GM06990 (cell line): ENCODE measurements around the gene MVP.

Experiments used
- DNase-seq: peaks from one replicate; pipeline ENCODE4 v3.0.0-alpha.2; 2011; ENCODE audit not compliant: insufficient read length; ENCODE audit errors: extremely low read depth
- H3K27me3 ChIP-seq: replicated peaks from 2 replicates; pipeline ENCODE4 v1.6.0; 2011; ENCODE audit warnings: low read length; ENCODE audit not compliant: control insufficient read depth, insufficient read depth
- H3K36me3 ChIP-seq: 2 replicates; pipeline ENCODE4 v1.5.1; 2011; ENCODE audit warnings: low read length; ENCODE audit not compliant: control insufficient read depth, insufficient read depth
- H3K4me3 ChIP-seq: replicated peaks from 2 replicates; pipeline ENCODE4 v1.5.1; 2011; ENCODE audit warnings: low read depth, mild to moderate bottlenecking, control low read depth, low read length
- TF ChIP-seq, protein P1 (sequence below): IDR thresholded peaks from 2 replicates; pipeline ENCODE4 v1.5.1; 2011; ENCODE audit warnings: low read length, control low read depth, mild to moderate bottlenecking, inconsistent platforms; ENCODE audit not compliant: insufficient read depth, poor library complexity, severe bottlenecking

Gene MVP

DNA sequence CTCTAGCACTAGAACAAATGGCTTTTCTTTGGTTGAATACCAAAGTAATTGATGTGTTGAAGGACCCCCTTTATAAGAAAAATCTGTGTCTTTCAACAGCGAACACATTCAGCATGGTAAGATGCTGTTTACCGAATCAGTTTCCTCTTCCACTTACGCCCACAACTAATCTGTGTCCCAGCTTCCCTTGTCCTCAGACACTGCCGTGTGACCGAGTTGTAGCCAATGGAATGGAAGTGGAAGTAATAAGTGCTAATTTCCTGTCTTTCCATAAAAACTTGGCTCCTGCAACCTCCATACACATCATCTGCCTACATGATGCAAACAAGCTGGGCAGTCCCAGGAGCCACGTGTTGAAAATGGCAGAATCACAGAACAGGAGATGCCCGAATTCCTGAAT lies 32.4 kb downstream of the MVP start:
- TF ChIP-seq, protein P1, sequence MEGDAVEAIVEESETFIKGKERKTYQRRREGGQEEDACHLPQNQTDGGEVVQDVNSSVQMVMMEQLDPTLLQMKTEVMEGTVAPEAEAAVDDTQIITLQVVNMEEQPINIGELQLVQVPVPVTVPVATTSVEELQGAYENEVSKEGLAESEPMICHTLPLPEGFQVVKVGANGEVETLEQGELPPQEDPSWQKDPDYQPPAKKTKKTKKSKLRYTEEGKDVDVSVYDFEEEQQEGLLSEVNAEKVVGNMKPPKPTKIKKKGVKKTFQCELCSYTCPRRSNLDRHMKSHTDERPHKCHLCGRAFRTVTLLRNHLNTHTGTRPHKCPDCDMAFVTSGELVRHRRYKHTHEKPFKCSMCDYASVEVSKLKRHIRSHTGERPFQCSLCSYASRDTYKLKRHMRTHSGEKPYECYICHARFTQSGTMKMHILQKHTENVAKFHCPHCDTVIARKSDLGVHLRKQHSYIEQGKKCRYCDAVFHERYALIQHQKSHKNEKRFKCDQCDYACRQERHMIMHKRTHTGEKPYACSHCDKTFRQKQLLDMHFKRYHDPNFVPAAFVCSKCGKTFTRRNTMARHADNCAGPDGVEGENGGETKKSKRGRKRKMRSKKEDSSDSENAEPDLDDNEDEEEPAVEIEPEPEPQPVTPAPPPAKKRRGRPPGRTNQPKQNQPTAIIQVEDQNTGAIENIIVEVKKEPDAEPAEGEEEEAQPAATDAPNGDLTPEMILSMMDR: no peak
- DNase-seq: no peak

DNA sequence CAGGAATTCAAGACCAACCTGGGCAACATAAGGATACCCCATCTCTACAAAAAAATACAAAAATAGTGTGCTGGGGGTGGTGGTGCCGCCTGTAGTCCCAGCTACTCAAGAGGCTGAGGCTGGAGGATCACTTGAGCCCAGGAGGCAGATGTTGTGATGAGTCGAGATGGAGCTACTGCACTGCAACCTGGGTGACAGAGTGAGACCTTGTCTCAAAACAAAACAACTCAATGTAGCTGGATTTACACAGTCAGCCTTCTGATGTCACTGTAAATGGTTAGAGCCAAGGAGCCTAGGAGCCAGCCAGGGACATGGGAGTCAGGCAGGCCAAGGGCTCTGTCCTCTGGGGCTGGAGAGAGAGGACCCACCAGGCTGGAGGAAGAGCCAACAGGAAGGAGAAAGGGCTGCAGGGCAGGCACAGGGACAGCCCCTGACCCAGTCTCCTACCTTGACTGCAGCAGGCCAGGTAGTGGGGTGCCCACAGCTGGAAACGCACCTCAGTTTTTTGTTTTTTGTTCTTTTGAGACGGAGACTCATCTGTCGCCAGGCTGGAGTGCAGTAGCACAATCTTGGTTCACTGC lies 34.3 kb downstream of the MVP start:
- no peaks in the 10 kb centered on the region for H3K27me3 ChIP-seq
- H3K4me3 ChIP-seq: no peak overlapping the region
- TF ChIP-seq, protein P1: no peak
- peaks cover 6% of the 10 kb centered on the region for H3K36me3 ChIP-seq
- no peak for DNase-seq

More for the DNA sequence above, 32.4 kb downstream of the MVP start:
- peaks cover under 1% of the 10 kb centered on the region for H3K36me3 ChIP-seq
- H3K4me3 ChIP-seq: no peak overlapping the region
- no peaks in the 10 kb centered on the region for H3K27me3 ChIP-seq

DNA sequence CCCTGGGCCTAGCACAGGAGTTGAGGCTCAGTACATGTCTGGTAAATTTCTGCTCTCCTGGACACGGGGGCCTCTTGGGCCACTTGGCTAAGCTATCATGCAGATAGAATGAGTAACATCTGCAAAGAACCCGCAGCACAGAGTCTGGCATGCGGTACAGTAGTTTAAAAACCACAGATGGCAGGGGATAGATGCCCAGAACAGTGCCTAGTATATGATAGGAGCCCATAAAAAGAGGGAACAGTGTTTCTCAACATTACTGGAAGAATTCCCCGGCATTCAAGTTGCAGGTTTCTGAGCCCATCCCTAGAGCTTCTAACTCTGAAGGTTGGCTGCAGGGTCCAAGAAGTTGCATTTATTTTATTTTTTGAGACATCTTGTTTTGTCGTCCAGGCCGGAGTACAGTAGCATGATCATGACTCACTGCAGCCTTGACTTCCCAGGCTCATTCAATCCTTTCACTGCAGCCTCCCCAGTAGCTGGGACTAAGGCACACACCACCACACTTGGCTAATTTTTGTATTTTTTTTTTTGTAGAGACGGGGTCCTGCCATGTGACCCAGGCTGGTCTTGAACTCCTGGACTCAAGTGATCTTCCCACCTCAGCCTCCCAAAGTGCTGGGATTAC lies 37.0 kb downstream of the MVP start:
- Histone ChIP-seq H3K36me3 (peaks cover 8% of the 10 kb centered on the region), H3K27me3 (no peaks in the 10 kb centered on the region), H3K4me3 (no peak overlapping the region)
- DNase-seq: no peak
- TF ChIP-seq, protein P1: no peak

DNA sequence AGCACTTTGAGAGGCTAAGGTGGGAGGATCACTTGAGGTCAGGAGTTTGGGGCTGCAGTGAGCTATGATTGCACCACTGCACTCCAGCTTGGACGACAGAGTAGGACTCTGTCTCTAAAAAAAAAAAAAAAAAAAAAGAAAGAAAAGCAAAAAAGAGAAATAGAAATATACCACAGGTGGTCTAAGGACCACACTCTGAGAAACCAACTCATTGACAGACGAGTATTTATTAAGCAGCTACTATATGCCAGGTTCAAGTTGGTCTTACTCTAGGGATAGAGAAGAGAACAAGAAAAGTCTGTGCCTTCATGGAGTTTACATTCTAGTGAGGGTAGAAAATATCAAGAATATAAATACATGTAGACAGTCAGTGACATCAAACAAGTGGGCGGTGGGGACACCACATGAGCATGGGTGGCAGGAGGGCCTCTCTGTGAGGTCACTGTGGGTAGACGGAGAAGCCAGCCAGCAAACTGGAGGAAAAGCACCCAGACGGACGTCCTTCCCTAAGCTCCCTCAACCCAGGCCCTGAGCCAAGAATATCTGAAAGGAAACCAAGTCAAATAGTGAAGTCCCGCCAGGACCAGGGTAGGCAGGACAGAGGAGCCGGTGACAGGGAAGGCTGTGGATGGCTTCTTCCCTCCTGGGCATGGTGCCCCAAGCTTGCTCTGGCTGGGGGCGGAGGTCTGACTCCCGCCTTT lies 38.0 kb downstream of the MVP start:
- TF ChIP-seq, protein P1: no peak
- Histone ChIP-seq H3K27me3 (no peaks in the 10 kb centered on the region), H3K4me3 (no peak overlapping the region), H3K36me3 (peaks cover 8% of the 10 kb centered on the region)
- DNase-seq: no peak

DNA sequence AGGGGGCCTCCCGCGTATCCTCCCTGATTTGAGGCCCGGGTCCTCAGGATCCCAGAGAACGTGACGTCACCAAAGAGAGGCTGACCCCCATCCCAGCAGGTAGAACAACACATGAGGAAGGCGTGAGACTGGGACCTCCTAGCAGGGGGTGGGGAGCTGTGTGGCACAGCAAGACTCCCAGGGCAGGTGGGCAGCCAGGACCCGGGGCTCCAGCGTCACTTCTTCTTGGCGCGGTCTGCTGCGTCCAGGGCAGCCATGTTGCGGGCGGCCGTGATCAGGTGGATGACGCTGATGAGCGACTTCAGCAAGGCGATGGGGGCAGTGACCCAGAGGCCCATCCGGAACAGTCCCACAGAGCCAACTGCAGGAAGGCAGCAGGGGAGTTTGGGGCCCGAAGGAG lies 38.7 kb downstream of the MVP start:
- H3K36me3 ChIP-seq: peaks cover 8% of the 10 kb centered on the region
- no peak for DNase-seq
- H3K4me3 ChIP-seq: no peak overlapping the region
- TF ChIP-seq, protein P1: no peak
- no peaks in the 10 kb centered on the region for H3K27me3 ChIP-seq
